HG02884 (cell line): Measurements from ENCODE around the gene GLS.
A peak's percentile ranks its signal among the peaks of the same experiment; 100 is the strongest.
"Not testable (repeated sequence)": the region's sequence is repeated elsewhere in the genome, so short reads cannot be mapped to it uniquely, and the experiment has no call there.

ENCODE experiments used
- ATAC-seq: cut with Tn5 transposase; IDR thresholded peaks from one replicate; pipeline ENCODE4 v1.9.1; 2021; ENCODE audit warnings: mild to moderate bottlenecking, moderate library complexity; ENCODE audit not compliant: unreplicated experiment

GLS gene

GRCh38 chr2:190855245-190855644, 25.4 kb upstream of the GLS start:
- ATAC-seq, result no peak

DNA sequence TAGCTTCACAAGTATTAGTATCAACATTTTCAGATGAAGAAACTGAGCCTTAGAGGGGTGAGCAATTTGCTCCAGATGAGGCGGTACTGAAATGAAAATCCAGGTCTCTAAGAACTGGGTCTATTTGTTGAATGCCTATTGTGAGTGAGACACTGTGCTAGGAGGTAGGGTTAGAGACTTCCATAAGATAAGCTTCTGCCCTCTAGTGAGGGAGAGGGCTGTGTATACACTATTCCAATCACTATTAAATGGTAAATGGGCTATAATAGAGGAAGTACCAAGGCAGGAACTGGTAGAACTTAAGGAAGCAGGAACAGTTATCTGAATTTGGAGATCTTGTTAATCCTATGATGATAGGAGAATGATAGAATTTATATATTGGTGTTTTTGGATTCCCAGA, 23.6 kb upstream of the GLS start:
- ATAC-seq, result no peak

DNA sequence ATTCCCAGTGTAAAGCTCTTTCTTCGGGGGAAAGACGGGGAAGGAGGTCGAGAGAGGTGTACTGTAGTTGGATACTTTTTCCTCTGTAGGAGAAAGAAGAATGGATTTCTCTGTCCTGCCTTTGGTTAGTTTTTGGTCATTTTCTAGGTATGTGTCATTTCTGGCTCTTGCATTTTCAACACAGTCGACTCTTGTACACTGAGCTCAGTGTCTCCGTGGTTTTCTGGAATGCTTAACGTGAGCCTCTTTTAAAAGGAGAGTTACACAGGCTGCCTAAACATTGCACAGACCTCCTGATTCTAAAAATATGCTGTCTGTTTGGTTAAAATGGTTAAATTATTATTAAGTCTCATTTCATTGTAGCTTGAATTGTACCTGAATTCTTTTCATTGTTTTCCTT, 21.8 kb upstream of the GLS start:
- ATAC-seq, result no peak

DNA sequence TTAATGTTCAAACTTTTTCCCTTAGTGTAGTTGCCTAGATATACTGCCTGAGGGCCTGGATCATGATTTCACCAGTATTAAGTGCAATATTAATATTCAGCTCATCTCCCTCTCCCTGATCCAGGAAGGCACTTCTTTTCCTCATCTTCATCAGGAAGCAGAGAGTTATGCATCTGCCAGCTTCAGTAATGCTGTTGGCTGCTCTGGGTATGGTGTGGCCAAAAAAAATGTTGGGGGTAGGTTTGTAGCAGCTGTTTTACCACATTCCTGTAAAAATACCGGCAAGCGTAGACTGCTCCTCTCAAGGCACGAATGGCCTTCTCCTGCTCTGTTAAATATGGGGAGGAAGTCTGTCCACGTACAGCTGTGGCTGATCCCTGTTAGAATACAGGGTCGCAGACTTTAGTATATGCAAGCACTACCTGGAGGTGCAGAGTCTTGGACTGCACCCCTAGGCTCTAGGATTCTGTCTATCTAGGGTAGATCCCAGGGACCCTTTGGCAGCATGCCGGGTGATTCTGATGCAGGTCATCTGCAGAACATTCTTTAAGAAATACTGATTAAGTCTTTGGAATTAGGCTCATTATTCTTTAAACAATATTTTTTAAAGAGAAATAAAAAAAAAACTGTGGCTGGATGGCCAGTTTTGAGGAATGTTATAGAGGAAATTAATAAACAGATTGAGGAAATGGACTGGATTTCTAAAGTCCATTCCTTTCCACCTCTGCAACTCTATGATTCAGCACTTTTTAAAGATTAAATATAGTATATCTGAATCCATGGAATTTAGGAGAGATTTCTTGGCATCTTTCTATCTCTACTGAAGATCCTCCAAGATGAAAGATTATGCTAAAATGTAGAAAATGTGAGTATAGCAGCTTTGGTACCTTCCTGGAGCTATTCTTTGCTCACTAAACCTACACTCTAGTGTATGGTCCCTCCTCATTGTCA, 21.0 kb upstream of the GLS start:
- ATAC-seq, result no peak

DNA sequence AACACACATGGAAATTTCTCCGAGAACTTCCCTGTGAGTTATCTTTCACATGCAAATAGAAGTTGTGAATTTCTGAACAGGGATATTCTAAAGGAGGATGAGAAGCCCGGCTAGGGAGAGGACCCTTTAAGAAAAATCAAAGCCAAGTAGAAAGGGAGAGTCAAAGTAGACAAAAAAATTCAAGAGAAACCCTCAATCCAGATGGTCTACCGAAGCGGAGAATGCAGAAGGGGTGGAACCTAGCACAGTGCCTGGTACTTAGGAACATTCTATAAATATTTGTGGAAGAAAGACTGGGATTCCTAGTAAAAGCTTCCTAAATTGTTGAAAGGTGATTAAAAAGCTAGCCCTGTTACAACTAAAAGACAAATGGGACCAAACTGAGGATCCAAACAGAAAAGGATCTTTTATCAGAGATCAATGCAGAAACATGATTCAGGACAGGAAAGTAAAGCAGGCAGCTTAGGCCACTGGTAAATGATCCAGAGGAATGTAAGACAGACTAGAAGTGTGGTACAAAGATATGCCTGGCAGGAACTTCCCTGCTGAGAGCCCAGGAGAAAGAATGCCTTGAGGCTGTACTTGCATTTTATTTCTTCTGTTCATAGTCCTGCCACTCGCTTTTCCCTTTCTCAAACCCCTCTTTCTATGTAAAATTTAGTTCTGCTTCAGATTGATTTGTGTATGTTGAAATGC, 19.5 kb upstream of the GLS start:
- ATAC-seq, result no peak

DNA sequence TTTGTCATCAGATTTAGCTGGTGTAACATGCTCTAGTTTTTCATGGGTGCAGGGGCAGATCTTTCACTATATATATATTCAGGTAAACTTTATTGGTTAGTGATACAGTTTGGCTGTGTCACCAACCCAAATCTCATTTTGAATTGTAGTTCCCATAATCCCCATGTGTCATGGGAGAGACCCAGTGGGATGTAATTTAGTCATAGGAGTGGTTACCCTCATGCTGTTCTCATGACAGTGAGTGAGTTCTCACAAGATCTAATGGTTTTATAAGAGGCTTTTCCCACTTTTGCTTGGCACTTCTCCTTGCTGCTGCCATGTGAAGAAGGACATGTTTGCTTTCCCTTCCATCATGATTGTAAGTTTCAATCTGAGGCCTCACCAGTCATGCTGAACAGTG, 18.5 kb upstream of the GLS start:
- not testable (repeated sequence) for ATAC-seq

DNA sequence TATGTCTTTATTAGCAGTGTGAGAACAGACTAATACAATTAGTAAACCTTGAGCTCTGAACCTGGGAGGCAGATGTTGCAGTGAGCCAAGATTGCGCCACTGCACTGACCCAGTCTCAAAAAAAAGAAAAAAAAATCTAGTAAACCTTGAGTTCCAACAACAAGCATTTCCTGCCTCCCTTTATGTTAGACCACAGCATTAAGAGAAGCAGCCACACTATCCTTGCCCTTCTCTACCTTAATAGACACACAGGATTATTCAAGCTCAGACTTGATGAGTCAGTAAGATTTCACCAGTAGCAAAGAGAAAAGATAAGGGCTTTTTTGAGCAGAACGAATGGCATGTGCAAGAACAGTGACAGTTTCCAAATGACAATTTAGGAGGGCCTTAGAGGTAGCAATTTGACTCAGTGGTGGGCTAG, 18.0 kb upstream of the GLS start:
- ATAC-seq, result no peak

DNA sequence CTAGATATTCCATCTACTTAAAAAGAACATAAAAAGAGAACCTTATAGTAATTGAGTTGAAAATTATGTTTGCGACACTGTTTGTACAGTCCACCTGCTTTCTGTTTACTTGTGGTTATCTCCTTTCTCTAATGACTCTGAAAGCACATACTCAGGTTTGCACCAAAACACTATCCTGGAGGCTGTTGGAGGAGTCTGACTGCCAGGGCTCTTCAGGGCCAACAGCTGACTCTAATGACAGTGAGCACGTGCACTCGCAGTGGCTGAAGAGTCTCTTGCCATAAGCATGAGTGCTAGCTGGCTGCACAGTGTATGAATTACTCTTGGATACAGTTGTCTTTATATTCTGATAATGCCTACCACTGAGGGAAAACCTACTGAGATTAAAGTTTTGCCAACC, 16.7 kb upstream of the GLS start:
- ATAC-seq, result no peak

- ATAC-seq, result no peak
Measured at GRCh38 chr2:190864375-190864774, 16.2 kb upstream of the GLS start.

DNA sequence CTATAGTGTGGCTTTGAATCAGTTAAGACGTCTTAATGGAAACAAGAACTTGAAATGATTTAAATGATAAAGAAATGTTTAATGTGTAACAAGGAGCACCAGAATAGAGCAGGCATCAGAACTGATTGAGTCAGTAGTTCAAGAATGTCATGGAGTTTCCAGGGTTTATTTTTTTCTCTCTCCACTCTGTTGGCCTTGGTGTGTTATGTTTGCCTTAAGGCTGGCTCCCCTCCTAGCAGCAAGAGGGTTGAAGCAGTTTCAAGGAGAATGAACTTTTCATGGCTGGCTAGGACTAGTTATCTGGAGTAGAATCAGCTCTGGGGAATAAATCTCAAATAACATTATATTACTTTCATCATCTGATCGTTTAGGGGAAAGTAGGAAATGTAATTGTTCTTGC, 13.4 kb upstream of the GLS start:
- ATAC-seq, result no peak

DNA sequence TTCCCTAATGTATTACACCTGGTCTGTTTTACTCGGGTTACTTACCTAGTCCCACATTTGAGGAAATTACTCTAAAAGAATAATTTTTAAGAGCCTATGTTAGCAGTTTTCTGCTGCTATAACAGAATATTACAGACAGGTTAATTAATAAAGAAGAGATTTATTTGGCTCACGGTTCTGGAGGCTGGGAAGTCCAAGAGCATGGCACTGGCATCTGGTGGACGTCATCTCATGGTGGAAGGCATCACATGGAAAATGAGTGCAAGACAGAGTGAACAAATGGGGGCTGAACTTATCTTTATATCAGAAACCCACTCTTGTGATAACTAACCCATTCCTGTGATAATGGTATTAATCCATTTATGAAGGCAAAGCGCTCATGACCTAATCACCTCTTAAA, 12.8 kb upstream of the GLS start:
- ATAC-seq, result no peak

DNA sequence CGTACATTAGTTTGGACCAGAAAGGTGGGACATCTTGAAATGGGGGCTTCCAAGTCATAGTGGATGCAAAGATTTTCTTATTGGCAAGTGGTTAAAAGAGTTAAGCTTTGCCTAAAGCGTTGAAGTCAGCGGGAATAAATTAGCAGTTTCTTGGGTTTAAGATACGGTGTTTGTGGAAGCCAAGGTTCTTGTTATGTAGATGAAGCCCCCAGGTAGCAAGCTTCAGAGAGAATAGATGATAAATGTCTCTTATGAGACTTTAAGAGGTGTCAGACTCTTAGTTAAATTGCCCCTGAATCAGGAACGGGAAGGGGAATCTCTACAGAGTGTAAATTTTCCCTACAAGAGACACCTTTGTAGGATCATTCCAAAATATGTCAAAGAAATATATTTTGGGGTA, 10.9 kb upstream of the GLS start:
- ATAC-seq, result no peak

DNA sequence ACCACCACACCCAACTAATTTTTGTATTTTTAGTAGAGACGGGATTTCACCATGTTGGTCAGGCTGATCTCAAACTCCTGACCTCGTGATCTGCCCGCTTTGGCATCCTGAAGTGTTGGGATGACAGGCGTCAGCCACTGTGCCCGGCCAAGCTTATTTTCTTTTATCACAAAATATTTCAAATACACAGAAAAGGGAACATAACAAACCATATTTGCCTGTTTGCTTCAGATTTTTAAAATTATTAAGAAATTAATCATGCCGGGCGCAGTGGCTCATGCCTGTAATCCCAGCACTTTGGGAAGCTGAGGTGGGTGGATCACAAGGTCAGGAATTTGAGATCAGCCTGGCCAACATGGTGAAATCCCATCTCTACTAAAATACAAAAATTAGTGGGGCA, 7.2 kb upstream of the GLS start:
- ATAC-seq, result not testable (repeated sequence)

DNA sequence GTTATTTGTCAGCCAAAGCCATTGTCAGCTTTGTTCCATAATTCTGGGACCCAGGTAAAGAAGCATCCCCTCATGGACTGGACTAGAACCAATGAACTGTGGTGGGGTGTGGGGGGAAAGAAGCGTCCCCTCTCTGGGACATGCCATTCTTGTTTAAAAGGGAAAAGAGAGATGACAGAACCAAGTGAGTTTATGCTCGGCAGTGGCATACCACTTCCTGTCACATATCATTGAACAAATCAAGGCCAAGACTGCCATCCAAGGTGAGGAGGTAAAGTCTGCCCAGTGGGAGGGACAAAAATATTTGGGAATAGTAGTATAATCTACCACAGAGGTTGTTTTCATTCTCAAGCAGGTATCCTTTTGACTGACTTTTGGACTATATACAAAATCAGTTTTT, 4.7 kb upstream of the GLS start:
- no peak for ATAC-seq

DNA sequence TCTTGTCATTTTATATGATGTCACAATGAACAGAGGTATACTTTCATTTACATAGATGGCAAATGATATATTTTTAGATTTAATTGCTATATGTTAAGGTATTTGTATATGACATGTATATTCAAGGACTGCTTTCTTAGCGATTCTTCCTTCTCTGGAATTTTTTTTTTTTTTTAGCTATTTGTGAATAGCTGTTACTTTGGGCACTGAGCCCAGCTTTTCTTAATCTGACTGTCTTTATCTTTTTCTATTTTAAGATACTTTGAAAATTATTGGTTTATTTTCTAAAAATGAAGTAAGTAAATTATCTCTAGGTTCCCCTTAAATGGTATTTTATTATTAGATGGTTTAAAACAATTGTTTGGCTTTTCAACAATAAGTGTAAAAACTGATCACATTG, 4.0 kb upstream of the GLS start:
- ATAC-seq, result no peak

DNA sequence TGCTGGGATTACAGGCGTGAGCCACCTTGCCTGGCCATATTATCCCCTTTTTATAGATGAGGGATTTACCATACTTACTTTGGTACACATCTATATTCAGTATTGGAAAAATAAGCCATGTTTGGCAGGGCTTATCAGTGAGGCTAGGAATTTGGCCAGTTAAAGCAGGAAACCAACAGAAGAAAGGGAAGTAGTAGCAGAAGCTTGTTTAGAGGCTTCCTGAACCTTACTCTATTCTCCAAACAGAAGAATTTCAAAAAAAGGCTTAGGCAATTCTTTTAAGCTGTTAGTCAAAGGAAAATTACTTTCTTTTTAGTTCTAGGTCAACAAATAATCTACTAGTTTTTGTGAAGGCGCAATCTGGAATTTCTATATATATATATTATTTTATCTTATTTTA, 3.2 kb upstream of the GLS start:
- ATAC-seq, result no peak

GRCh38 chr2:190879474-190880377, 895 bp upstream of the GLS start:
- ATAC-seq, result no peak

DNA sequence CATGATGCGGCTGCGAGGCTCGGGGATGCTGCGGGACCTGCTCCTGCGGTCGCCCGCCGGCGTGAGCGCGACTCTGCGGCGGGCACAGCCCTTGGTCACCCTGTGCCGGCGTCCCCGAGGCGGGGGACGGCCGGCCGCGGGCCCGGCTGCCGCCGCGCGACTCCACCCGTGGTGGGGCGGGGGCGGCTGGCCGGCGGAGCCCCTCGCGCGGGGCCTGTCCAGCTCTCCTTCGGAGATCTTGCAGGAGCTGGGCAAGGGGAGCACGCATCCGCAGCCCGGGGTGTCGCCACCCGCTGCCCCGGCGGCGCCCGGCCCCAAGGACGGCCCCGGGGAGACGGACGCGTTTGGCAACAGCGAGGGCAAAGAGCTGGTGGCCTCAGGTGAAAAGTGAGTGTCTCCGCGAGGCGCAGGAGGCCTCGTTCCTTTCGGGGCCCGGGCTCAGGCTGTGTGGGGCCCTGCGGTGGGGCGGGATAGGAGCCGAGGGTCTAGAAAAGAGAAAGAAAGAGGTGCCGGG, 520 bp downstream of the GLS start:
- ATAC-seq, result no peak

GRCh38 chr2:190881598-190882410, 1.2 kb downstream of the GLS start:
- peak; percentile 45 for ATAC-seq

DNA sequence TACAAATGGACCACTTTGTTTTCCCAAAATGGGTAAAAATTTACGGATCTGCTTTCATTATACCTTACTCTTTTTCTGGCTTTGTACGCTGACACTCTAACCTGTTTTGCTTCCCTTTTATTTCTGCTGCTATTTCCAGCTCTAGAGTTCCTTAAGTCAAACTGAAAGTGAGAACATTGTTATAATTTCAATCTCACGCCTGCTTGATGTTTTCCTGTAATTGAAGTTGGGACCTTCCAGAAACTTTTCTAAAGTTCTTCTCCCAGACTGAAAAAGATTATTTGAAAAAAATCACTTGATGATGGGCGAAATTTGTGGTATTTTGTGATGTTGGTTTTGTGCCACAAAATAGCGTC, 1.8 kb downstream of the GLS start:
- peak; percentile 7 for ATAC-seq
